Measurements from ENCODE around the gene LTB. TPM values are rescaled to one million over a fixed set of nuclear protein-coding genes. Genes with fewer than 3 reads are reported as not detected.
A peak's percentile ranks its signal among the peaks of the same experiment; 100 is the strongest.

LTB gene
- total and polyA plus RNA-seq, 4 experiments from 2014 or later = 802 to 3,276 (median 1,633) TPM

- Mint-ChIP-seq H3K27me3 (no peaks in the 10 kb centered on the region), H3K36me3 (peaks cover 78 to 86% of the 10 kb centered on the region in 2 donors), H3K4me1 (peaks cover 26 to 52% (median 33%) of the 10 kb centered on the region in 4 donors), H3K9me3 (no peaks in the 10 kb centered on the region), H3K4me3 (no peak overlapping the region), H3K27ac (peak overlapping the region in 3 of 7 donors; percentile 29 to 83 (median 29))
- intact Hi-C loops (cut with micrococcal nuclease) = no loop called here
- no peaks in the 10 kb centered on the region for H3K27me3 ChIP-seq (ENCODE audit: insufficient read depth, low read length)
- ChIA-PET POLR2A (ENCODE audit: partially characterized antibody) (interaction anchor here (1.0 to 1.6 kb wide), 2 partner anchors 39 to 42 kb away, joined by 3 read pairs; no protein-coding TSS in a partner anchor), CTCF (ENCODE audit: partially characterized antibody) (interaction anchor here (0.7 kb wide), 1 partner anchor 60 kb away, joined by 5 read pairs; no protein-coding TSS in a partner anchor)
- H3K27ac ChIP-seq (ENCODE audit: low read depth, low read length) = no peak overlapping the region
- H3K4me1 ChIP-seq (ENCODE audit: insufficient read depth, low read length) = peaks cover 18% of the 10 kb centered on the region
- no peak for DNase-seq
- peaks cover 86% of the 10 kb centered on the region for H3K36me3 ChIP-seq (ENCODE audit: insufficient read depth, low read length)
- H3K4me3 ChIP-seq (ENCODE audit: low read length in 2 of 2) = no peak overlapping the region
- no peaks in the 10 kb centered on the region for H3K9me3 ChIP-seq (ENCODE audit: control insufficient read depth in 1 of 2, low read length in 2 of 2)
Observed at GRCh38 chr6:31534521-31535040, 47.6 kb downstream of the LTB start.

- Mint-ChIP-seq H3K27ac (peak overlapping the region in 2 of 7 donors; percentile 51 to 59), H3K4me3 (no peak overlapping the region), H3K36me3 (peaks cover 72 to 81% of the 10 kb centered on the region in 2 donors), H3K4me1 (peaks cover 20 to 46% (median 27%) of the 10 kb centered on the region in 4 donors), H3K9me3 (no peaks in the 10 kb centered on the region), H3K27me3 (no peaks in the 10 kb centered on the region)
- Histone ChIP-seq H3K4me1 (ENCODE audit: insufficient read depth, low read length) (peaks cover 12% of the 10 kb centered on the region), H3K27me3 (ENCODE audit: insufficient read depth, low read length) (no peaks in the 10 kb centered on the region), H3K27ac (ENCODE audit: low read depth, low read length) (no peak overlapping the region), H3K36me3 (ENCODE audit: insufficient read depth, low read length) (peaks cover 82% of the 10 kb centered on the region), H3K4me3 (ENCODE audit: low read length in 2 of 2) (no peak overlapping the region), H3K9me3 (ENCODE audit: control insufficient read depth in 1 of 2, low read length in 2 of 2) (no peaks in the 10 kb centered on the region)
- POLR2A ChIA-PET (ENCODE audit: partially characterized antibody) = interaction anchor here (1.6 kb wide), 1 partner anchor 43 kb away, joined by 3 read pairs; no protein-coding TSS in a partner anchor
- DNase-seq = no peak
- intact Hi-C loops (cut with micrococcal nuclease) = no loop called here
- CTCF ChIA-PET (ENCODE audit: partially characterized antibody) = interaction anchor here (0.7 kb wide), 1 partner anchor 61 kb away, joined by 5 read pairs; no protein-coding TSS in a partner anchor
Observed at GRCh38 chr6:31534011-31534410, 48.2 kb downstream of the LTB start.

- H3K27ac Mint-ChIP-seq = peak overlapping the region in 4 of 7 donors; percentile 17 to 68 (median 62)
- CTCF ChIA-PET (ENCODE audit: partially characterized antibody) = no interaction called here
- peaks cover 76% of the 10 kb centered on the region for H3K36me3 ChIP-seq (ENCODE audit: insufficient read depth, low read length)
- H3K9me3 Mint-ChIP-seq = no peaks in the 10 kb centered on the region
- H3K9me3 ChIP-seq (ENCODE audit: control insufficient read depth in 1 of 2, low read length in 2 of 2) = no peaks in the 10 kb centered on the region
- H3K27ac ChIP-seq (ENCODE audit: low read depth, low read length) = no peak overlapping the region
- H3K4me1 ChIP-seq (ENCODE audit: insufficient read depth, low read length) = peaks cover 7% of the 10 kb centered on the region
- no peaks in the 10 kb centered on the region for H3K27me3 ChIP-seq (ENCODE audit: insufficient read depth, low read length)
- DNase-seq = no peak
- peaks cover 15 to 41% (median 21%) of the 10 kb centered on the region in 4 donors for H3K4me1 Mint-ChIP-seq
- no peak overlapping the region for H3K4me3 ChIP-seq (ENCODE audit: low read length in 2 of 2)
- H3K36me3 Mint-ChIP-seq = peaks cover 66 to 77% of the 10 kb centered on the region in 2 donors
- intact Hi-C loops (cut with micrococcal nuclease) = no loop called here
- no peak overlapping the region for H3K4me3 Mint-ChIP-seq
- POLR2A ChIA-PET (ENCODE audit: partially characterized antibody) = interaction anchor here (1.6 kb wide), 1 partner anchor 43 kb away, joined by 3 read pairs; no protein-coding TSS in a partner anchor
- H3K27me3 Mint-ChIP-seq = no peaks in the 10 kb centered on the region
Observed at GRCh38 chr6:31533455-31533841, 48.8 kb downstream of the LTB start.

- peaks cover 12 to 37% (median 19%) of the 10 kb centered on the region in 4 donors for H3K4me1 Mint-ChIP-seq
- CTCF ChIA-PET (ENCODE audit: partially characterized antibody) = no interaction called here
- no peaks in the 10 kb centered on the region for H3K9me3 ChIP-seq (ENCODE audit: control insufficient read depth in 1 of 2, low read length in 2 of 2)
- no peaks in the 10 kb centered on the region for H3K9me3 Mint-ChIP-seq
- no peak overlapping the region for H3K27ac ChIP-seq (ENCODE audit: low read depth, low read length)
- no peak overlapping the region for H3K4me3 Mint-ChIP-seq
- peaks cover 71% of the 10 kb centered on the region for H3K36me3 ChIP-seq (ENCODE audit: insufficient read depth, low read length)
- no peaks in the 10 kb centered on the region for H3K27me3 Mint-ChIP-seq
- no peaks in the 10 kb centered on the region for H3K27me3 ChIP-seq (ENCODE audit: insufficient read depth, low read length)
- intact Hi-C loops (cut with micrococcal nuclease) = no loop called here
- H3K4me1 ChIP-seq (ENCODE audit: insufficient read depth, low read length) = peaks cover 3% of the 10 kb centered on the region
- peaks cover 63 to 76% of the 10 kb centered on the region in 2 donors for H3K36me3 Mint-ChIP-seq
- H3K4me3 ChIP-seq (ENCODE audit: low read length in 2 of 2) = no peak overlapping the region
- no peak for DNase-seq
- POLR2A ChIA-PET (ENCODE audit: partially characterized antibody) = interaction anchor here (1.6 to 2.1 kb wide), 2 partner anchors 9 to 44 kb away, joined by 3 to 12 read pairs; partner anchors contain the start of gene DDX39B
- H3K27ac Mint-ChIP-seq = peak overlapping the region in 5 of 7 donors; percentile 22 to 75 (median 57)
Observed at GRCh38 chr6:31532644-31533454, 49.4 kb downstream of the LTB start.

GRCh38 chr6:31531771-31532643 is 50.2 kb downstream of the LTB start:
- DNase-seq = no peak
- intact Hi-C loops (cut with micrococcal nuclease) = no loop called here
- Mint-ChIP-seq H3K27ac (peak overlapping the region in 3 of 7 donors; percentile 33 to 57 (median 52)), H3K4me3 (no peak overlapping the region), H3K4me1 (peaks cover 10 to 31% (median 15%) of the 10 kb centered on the region in 4 donors), H3K27me3 (no peaks in the 10 kb centered on the region), H3K36me3 (peaks cover 59 to 71% of the 10 kb centered on the region in 2 donors), H3K9me3 (no peaks in the 10 kb centered on the region)
- H3K4me3 ChIP-seq (ENCODE audit: low read length in 2 of 2) = no peak overlapping the region
- H3K4me1 ChIP-seq (ENCODE audit: insufficient read depth, low read length) = peaks cover 3% of the 10 kb centered on the region
- H3K36me3 ChIP-seq (ENCODE audit: insufficient read depth, low read length) = peaks cover 71% of the 10 kb centered on the region
- CTCF ChIA-PET (ENCODE audit: partially characterized antibody) = interaction anchor here (1.6 kb wide), 1 partner anchor 66 kb away, joined by 5 read pairs; no protein-coding TSS in a partner anchor
- H3K9me3 ChIP-seq (ENCODE audit: control insufficient read depth in 1 of 2, low read length in 2 of 2) = no peaks in the 10 kb centered on the region
- H3K27ac ChIP-seq (ENCODE audit: low read depth, low read length) = no peak overlapping the region
- H3K27me3 ChIP-seq (ENCODE audit: insufficient read depth, low read length) = no peaks in the 10 kb centered on the region
- POLR2A ChIA-PET (ENCODE audit: partially characterized antibody) = interaction anchor here (2.1 kb wide), 1 partner anchor 9 kb away, joined by 12 read pairs; the partner anchor contains the start of gene DDX39B

- no peaks in the 10 kb centered on the region for H3K27me3 Mint-ChIP-seq
- peaks cover 10 to 26% (median 12%) of the 10 kb centered on the region in 4 donors for H3K4me1 Mint-ChIP-seq
- no peaks in the 10 kb centered on the region for H3K27me3 ChIP-seq (ENCODE audit: insufficient read depth, low read length)
- peak overlapping the region in 1 of 7 donors; percentile 25 for H3K27ac Mint-ChIP-seq
- ChIA-PET POLR2A (ENCODE audit: partially characterized antibody) (interaction anchor here (2.1 kb wide), 1 partner anchor 10 kb away, joined by 12 read pairs; the partner anchor contains the start of gene DDX39B), CTCF (ENCODE audit: partially characterized antibody) (interaction anchor here (1.6 kb wide), 1 partner anchor 67 kb away, joined by 5 read pairs; no protein-coding TSS in a partner anchor)
- no peak for DNase-seq
- peaks cover 64% of the 10 kb centered on the region for H3K36me3 ChIP-seq (ENCODE audit: insufficient read depth, low read length)
- no peak overlapping the region for H3K4me3 ChIP-seq (ENCODE audit: low read length in 2 of 2)
- no peak overlapping the region for H3K27ac ChIP-seq (ENCODE audit: low read depth, low read length)
- no peak overlapping the region for H3K4me3 Mint-ChIP-seq
- intact Hi-C loops (cut with micrococcal nuclease) = no loop called here
- no peaks in the 10 kb centered on the region for H3K9me3 ChIP-seq (ENCODE audit: control insufficient read depth in 1 of 2, low read length in 2 of 2)
- H3K4me1 ChIP-seq (ENCODE audit: insufficient read depth, low read length) = peaks cover 3% of the 10 kb centered on the region
- peaks cover 53 to 65% of the 10 kb centered on the region in 2 donors for H3K36me3 Mint-ChIP-seq
- no peaks in the 10 kb centered on the region for H3K9me3 Mint-ChIP-seq
Observed at GRCh38 chr6:31531162-31531561, 51.1 kb downstream of the LTB start.
